NCI-H2081 (cell line): ENCODE data around the gene ANXA8.
A peak's percentile ranks its signal among the peaks of the same experiment; 100 is the strongest.

ENCODE experiments used
- DNase-seq, 2 experiments: peaks; one replicate each; lab custom pipeline; 2025; lab: John Stamatoyannopoulos, UW

ANXA8 gene

DNA sequence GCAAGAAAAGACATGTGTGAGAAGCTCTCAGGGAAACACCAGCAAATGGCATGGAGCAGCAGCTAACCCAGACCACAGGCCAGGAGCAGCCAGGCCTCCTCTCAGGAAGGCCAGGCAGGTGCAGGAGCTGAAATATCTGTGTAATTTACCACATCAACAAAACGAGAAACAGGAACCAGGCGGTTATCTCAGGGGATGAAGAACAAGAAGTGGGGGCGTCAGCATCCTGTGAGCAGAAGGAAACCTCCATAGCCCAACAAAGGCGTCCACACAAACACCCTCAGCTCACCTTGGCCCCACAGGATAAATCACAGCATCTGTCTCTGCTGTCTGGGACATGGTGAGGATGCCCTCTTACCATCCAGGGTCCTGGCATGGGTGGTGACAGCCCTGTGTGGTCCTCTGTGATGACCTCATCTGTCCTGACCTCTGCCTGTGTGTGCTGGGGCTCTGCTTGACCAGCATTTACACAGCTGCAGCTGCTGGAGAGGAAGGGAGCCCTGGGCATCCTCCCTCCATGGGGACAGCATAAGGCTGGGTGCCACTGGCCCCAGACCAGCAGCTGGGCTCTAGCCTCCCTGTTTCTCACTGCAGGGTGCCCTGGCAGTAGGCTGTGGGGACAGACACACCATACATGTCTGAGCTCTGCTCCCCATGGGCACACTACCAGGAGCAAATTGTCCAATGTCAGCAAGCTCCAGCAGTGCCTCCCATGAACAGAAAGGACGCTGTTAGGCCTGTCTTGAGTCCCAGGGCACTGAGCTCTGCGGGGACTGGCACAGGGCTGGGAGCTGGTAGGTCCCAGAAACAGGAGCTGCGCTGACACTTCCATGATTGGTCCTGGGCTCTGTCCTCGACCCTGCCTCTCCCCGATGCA, 34.6 kb downstream of the ANXA8 start:
- no peak for DNase-seq

DNA sequence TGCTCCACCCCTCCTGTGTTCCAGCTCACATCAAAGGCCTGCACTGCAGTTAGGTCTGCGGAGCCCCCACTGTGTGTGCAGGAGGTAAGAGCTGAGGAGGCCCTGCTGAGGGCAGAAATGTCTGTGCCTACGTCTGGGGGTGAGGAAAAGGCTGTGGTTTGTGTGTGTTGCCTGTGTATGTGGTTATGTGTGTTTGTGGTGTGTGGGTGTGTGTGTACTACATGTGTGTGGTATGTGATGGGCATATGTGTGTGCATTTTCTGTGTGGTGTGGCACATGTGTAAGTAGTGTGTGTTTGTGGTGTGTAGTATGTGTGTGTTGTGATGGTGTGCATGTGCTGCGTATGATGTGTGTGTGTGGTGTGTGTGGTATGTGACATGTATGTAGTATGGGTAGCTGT, 36.2 kb downstream of the ANXA8 start:
- no peak for DNase-seq

DNA sequence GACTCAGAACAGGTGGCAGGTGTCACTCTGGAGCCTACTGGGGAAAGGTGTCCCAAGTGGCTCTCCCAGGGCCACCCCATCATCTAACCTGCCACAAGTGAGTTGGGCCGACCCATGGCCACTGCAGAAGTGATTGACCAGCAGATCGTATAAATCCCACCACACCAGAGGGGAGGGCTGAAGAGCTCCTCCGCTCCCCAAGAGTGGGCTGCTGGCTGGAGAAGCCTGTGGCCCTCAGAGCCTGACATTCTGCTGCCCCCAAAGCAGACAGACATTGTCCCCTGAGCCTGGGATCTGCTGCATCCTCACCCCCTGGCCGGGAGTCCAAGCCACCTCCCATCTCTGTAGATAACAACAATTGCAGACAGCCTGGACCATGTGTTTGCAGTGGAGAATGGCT, 36.7 kb downstream of the ANXA8 start:
- DNase-seq: no peak

DNA sequence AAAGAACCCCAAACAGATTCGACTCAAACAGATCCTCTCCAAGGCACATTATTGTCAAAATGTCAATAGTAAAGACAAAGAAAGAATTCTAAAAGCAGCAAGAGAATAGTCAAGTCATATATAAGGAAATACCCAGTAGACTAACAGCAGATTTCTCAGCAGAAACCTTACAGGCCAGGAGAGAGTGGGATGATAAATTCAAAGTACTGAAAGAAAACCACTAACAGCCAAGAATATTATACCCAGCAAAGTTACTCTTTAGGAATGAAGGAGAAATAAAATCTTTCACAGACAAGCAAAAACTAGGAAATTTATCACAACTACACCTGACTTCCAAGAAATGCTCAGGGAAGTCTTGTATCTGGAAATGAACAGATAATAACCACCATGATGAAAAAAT, 38.2 kb downstream of the ANXA8 start:
- DNase-seq: no peak

DNA sequence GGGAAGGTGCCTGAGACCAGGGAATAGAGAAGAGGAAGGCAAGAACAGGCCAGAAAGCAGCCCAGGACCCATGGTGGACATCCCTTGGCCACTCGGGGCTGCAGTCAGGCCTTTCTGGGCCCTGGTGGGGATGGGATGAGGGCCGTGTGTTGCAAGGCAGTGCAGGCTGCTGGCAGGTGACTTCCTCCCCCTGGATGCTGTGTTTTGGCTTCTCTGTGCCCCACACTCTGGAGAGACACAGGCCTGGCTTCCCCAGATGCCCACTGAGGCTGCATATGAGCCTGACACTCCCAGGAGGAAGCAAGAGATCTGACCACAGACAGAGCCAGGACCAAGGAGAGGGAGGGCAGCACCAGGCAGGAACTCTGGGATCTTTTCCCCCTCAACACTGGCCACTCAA, 39.9 kb downstream of the ANXA8 start:
- no peak for DNase-seq

DNA sequence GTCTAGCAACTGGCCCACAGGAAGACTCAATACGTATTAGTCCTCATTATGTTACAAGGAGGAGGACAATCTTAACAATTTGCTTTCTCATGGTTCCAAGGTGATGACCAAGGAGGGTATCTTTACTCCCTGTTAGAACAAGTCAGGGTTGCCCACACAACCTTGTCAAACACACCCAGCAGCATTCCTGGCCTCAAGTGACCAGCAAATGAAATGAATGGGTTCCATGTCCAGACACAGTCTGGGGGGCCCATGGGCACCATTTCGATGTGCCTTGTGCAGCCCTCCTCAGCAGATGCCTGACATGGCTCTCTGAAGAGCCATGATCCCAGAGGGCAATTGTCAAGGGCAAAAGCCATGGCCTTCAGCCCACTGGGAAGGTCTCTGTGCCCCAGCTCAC, 40.8 kb downstream of the ANXA8 start:
- DNase-seq: no peak

DNA sequence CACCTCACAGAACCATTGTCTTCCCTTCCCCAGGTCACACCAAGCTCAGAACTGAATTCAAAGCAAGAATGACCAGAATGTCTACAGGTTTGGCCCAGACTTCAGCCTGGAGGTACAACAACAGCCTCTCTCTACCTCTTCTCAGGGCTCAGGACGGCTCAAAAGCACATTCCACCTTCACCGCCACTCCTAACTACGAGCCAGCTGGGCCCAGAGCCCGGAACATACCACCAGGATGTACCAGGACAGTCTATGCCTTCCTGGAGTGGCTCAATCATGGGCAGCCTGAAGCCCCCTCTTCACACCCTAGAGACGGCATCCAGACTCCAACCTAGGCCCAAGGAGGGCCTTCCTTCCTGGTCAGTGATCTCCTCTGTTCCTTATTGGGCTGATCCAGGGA, 41.6 kb downstream of the ANXA8 start:
- no peak for DNase-seq

DNA sequence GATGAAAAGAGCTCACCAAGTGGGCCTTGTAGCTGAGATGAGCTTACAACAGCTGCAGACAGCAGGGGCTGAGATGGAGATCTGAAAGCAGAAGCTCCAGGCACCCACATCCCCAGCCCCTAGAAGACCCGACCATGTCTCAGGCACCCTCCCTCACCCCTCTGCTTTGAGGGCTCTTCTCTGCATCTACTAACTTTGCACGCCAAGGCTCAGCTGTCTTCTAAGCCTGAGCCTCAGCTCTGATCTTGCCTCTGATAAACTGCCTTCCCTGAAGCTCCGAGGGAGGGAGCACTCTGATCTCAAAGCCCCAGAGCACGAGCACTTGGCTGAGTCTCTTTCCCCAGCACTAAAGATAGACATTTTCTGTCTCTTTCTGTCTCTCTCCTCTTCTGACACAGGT, 42.0 kb downstream of the ANXA8 start:
- DNase-seq: no peak

DNA sequence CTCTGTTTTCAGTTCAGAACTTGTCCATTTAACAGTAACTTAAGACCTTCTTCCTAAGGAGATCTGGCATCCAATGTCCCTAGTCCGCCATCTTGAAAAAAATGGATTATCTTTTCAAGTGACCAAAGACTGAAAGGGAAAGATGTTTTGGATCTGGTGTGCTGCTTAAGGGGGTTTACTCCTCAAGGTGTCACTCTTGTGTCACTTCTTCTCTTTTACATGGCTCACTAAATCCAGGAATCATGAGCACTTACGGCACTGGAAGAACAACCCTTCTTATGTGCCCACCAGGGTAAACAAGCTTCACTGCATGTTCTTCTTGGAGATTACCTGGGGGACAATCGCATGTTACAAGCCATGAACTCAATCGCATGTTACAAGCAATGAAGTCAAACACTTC, 43.7 kb downstream of the ANXA8 start:
- no peak for DNase-seq

DNA sequence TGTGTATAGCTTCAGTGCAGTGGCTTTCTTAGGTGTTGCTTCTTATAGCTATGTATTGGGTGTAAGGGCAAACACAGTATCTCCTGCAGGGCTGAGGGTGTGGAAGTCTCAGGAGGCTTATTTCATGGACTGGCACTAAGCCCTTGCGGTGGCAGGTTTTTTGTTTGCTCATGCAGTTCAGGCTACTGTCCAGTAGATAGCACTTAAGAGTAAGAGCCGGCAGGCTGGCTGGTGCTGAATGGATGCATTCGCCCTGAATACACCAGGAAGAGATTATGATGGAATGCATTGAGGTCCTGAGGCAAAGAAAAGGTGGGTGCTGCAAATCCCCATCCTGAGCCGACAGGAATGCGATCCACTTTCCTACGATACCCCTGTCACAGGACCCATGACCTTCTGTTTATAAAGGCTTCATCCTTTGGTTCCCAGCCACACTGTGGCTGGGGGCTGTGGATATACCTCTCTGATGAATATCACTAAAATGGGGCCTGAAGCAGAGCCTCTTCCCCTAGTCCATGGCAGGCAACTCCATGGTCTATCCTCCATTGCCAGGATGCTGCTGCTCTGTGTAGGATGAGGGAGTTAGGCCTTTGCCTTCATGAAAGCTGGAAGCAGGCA, 44.9 kb downstream of the ANXA8 start:
- peak in 1 of 2 experiments; percentile 27 for DNase-seq

DNA sequence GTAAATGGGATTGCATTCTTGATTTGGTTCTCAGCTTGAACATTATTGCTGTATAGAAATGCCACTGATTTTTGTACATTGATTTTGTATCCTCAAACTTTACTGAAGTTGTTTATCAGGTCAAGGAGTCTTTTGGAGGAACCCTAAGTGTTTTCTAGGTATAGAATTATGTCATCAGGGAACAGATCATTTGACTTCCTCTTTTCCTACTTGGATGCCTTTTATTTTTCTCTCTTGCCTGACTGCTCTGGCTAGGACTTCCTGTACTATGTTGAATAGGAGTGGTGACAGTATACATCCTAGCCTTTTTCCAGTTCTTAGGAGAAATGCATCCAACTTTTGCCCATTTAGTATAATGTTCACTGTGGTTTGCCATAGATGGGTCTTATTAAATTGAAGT, 48.8 kb downstream of the ANXA8 start:
- no peak for DNase-seq

DNA sequence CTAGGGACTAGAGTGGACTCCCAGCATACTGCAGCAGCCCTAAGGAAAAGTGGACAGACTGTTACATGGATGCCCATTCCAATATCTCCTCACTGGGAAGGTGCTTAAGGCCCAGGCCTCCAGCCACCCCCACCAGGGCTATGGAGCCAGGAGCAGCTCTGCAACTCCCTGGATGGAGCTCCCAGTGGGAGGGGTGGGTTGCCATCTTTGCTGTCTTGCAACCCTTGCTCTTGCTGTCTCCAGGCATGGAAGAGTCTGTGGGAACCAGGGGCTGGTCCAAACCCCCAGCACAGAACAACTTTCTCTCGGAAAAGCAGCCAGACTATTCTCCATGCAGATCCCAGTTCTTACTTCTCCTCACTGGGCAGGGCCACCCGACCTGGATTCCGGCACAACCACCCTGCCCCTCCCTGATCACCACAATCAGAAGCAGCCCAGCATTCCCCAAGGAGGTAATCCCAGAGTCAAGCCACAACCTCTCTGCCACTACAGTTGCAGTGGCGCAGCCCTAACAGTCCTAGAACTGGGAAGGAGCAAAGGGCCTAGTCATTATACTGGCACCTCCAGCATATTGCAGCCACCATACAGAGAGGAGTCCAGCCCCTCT, 58.0 kb downstream of the ANXA8 start:
- no peak for DNase-seq

DNA sequence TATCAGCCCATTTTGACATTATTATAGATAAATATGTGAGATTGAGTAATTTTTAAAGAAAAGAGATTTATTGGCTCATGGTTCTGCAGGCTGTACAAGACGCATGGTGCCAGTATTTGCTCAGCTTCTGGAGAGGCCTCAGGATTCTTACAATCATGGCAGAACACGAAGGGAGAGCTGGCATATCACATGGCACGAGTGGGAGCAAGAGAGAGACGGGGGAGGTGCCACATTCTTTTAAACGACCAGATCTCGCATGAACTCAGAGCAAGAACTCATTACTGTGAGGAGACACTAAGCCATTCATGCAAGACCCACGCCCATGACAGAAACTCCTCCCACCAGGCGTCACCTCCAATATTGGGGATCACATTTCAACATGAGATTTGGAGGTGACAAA, 59.7 kb downstream of the ANXA8 start:
- DNase-seq: no peak

DNA sequence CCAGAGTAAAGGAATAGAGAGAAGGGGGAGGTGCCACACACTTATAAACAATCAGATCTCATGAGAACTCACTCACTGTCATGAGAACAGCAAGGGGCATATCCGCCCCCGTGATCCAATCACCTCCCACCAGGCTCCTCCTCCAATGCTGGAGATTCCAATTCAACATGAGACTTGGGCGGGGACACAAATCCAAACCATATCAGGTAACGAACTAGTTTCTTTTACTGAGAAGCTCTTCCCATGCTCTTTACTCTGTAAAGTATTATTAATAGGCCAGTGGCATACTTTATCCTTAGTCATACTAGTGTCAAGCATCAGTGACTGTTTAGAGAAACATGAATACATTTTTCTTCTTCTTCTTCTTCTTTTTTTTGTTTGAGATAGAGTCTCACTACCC, 60.4 kb downstream of the ANXA8 start:
- no peak for DNase-seq

DNA sequence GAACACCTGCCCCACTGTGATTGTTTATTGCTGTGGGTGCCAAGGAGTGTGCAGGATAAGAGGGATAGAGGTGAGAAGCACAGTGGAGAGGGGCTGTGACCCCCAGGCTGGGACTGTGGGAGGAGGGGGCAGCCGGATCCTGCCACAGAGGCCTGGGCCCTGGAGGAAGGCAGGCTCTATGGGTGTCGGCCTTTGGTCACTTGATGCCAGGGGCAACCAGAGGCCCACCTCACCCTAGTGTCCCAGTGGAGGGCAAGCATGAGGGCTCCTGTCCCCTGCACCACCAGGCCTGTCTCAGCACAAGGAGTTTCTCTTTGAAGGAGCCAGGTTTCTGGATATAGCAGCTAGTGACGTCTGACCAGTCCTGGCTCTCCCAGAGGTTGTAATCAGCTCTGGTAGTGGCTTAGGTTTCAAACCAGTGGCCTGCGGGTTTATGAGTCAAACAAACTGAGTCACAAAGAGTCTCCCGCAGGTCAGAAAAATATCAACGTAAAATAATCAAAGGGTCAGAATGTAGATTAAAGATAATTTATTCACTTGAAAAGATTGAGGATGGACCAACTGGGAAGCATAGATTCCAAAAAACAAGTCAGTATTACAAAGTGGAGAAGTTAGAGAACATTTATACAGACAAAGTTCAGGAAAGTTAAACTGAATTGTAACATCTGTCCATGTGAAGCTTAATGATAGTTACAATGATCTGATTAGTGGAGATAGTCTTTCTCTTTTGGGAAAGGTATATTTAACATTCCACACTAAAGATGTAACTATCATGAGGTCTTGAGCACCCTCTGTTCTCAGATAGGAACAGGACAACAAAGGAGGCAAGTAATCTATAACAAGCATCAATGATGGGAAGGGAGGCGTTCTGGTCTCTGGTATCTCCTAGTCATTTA, 62.6 kb downstream of the ANXA8 start:
- no peak for DNase-seq

DNA sequence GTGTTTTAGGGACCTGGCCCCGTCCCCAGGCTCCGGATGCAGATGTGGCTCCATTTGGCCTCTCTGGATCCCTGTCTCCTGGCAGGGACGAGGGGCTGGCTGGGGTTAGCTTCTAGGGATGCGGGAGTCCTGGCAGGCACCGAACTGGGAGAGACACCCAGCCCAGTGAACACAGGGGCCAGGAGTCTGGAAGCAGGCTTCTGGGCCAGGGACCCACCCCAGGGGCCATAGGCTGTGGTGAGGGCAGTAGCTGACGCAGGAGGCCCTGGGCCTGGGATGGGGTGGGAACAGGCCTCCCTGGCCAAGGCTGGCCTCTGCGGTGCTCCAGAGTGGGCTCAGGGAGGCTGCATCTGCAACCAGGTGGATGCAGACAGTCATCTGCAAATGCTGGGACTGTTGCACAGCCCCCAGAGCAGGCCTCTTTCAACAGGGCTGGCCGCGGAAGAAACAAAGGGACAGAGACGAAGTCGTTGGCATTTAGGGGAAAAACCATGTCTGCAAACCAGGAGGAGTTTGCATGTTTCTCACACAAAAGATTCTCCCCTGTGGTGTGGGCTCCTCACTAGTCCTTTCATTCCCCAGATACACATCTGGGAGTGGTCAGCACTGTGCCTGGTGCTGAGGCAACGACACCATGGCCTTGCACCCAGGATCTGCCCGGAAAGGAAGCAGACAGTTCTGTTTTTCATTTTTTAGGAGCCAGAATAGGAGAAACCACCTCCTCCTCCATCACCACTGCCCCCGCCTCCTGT, 63.4 kb downstream of the ANXA8 start:
- no peak for DNase-seq

DNA sequence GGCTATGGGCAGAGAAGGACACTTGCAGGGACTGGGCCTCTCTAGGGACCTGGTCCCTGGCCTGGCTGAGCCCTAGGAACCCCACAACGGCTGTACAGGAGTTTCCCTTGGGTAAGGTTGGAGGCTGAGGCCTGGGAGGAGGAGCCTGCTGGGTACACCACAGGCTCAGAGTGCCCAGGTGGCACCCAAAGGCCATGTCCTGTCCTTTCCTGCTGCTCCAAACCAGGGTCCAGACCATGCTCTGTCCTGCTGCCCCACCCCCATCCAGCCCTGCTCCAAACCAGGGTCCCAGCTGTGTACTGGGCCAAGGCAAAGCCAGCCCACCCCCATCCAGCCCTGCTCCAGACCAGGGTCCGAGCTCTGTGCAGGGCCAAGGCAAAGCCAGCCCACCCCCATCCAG, 64.5 kb downstream of the ANXA8 start:
- no peak for DNase-seq

DNA sequence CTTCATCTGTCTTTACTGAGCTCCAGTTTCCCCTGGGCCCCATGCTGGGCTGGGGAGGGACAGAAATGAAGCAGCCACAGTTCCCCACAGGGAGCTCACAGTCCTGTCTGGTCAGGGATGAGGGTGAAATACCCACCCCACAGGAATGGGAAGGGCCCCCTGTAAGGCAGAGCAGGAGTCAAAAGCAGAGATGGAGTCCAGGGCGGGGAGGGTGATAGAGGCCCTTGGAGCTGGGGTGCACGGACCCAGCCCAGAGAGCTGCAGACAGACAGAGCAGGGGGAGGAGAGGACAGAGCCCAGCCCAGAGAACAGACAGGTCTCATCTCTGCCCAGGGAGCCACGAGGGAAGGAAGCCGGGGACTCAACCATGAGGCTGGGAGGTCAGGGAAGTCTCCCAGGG, 64.9 kb downstream of the ANXA8 start:
- DNase-seq: no peak

DNA sequence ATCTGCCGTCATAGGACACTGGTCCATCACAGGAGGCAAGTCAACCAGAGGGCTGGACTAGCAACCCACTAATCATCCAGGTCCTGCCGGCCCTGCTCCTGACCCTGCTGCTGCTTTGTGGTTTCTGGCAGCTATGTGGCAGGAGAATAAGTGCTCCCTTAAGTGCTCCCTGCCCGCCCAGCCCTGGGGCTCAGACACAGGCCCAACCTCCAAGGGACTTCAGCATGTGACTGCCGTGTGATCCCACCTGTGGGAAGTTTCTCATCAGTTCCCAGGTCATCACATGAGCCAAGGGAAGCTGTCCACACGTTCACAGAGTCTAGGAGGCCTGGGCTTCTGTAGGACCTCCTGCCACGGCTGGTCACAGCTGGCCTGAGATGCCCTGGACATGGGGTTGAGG, 65.6 kb downstream of the ANXA8 start:
- DNase-seq: no peak
